Measurements from ENCODE around the gene RPL12. TPM values are rescaled to one million over a fixed set of nuclear protein-coding genes. Genes with fewer than 3 reads are reported as not detected.

RPL12 gene
- total RNA-seq, 1 experiment from 2014 or later, result 1,560 TPM

Other genes with a start within 250 kb of the RPL12 start
- gene GARNL3, start 186.6 kb downstream of the RPL12 start, total RNA-seq (2014; rRNA removed; shearing (Covaris generic); ENCODE audit: low replicate concordance), result 2.0 and 6.4 TPM in 2 replicates
- 13.0 and 16.7 TPM in 2 replicates for gene SLC2A8, start 54.2 kb downstream of the RPL12 start, total RNA-seq (2014; rRNA removed; shearing (Covaris generic); ENCODE audit: low replicate concordance)
- 2.5 and 2.8 TPM in 2 replicates for gene ZNF79, start 27.0 kb downstream of the RPL12 start, total RNA-seq (2014; rRNA removed; shearing (Covaris generic); ENCODE audit: low replicate concordance)
- gene LRSAM1, start 104 bp upstream of the RPL12 start, total RNA-seq (2014; rRNA removed; shearing (Covaris generic); ENCODE audit: low replicate concordance), result 9.5 and 13.0 TPM in 2 replicates
- gene STXBP1, start 160.9 kb upstream of the RPL12 start, total RNA-seq (2014; rRNA removed; shearing (Covaris generic); ENCODE audit: low replicate concordance), result 1.2 and 1.9 TPM in 2 replicates